Erythroblast (primary cell): ENCODE data around the gene RGS7.

ENCODE experiments used
- GATA1 ChIP-seq: IDR thresholded peaks from 2 replicates; pipeline ENCODE4 v1.6.1; 2011; ENCODE audit warnings: low read depth, mild to moderate bottlenecking, control low read depth, low read length, moderate library complexity
- POLR2A ChIP-seq: IDR thresholded peaks from 2 replicates; pipeline ENCODE4 v1.6.1; 2011; ENCODE audit warnings: mild to moderate bottlenecking, low read length

- TF ChIP-seq GATA1 (no peak), POLR2A (no peak)
Observed at GRCh38 chr1:240965581-240966091, 391.4 kb downstream of the RGS7 start.
